ENCODE measurements around the gene OPN5.

OPN5 gene

GRCh38 chr6:47767102-47767501 lies 14.7 kb upstream of the OPN5 start:
- Histone ChIP-seq H3K27me3 (ENCODE audit: control insufficient read depth, insufficient read depth, low read length) (no peaks in the 10 kb centered on the region), H3K9ac (no peak overlapping the region), H3K36me3 (ENCODE audit: control insufficient read depth, insufficient read depth, low read length) (peaks cover 3% of the 10 kb centered on the region), H3K9me3 (ENCODE audit: control insufficient read depth, low read length) (no peaks in the 10 kb centered on the region), H3K79me2 (no peaks in the 10 kb centered on the region), H2AFZ (no peak overlapping the region), H3K27ac (no peak overlapping the region), H3K4me3 (ENCODE audit: low read depth, low read length) (no peak overlapping the region), H3K4me1 (no peaks in the 10 kb centered on the region), H3K4me2 (ENCODE audit: low read length) (no peak overlapping the region)
- no peak for TF ChIP-seq CTCF (IDR thresholded peaks at IDR 0.05)

- H3K27me3 ChIP-seq (ENCODE audit: control insufficient read depth, insufficient read depth, low read length): no peaks in the 10 kb centered on the region
- no peak overlapping the region for H3K9ac ChIP-seq
- no peak for TF ChIP-seq CTCF (IDR thresholded peaks at IDR 0.05)
- no peaks in the 10 kb centered on the region for H3K9me3 ChIP-seq (ENCODE audit: control insufficient read depth, low read length)
- H3K27ac ChIP-seq: no peak overlapping the region
- no peaks in the 10 kb centered on the region for H3K79me2 ChIP-seq
- H3K4me2 ChIP-seq (ENCODE audit: low read length): no peak overlapping the region
- peaks cover 3% of the 10 kb centered on the region for H3K36me3 ChIP-seq (ENCODE audit: control insufficient read depth, insufficient read depth, low read length)
- peak overlapping the region; percentile 31 for H2AFZ ChIP-seq
- no peaks in the 10 kb centered on the region for H3K4me1 ChIP-seq
- H3K4me3 ChIP-seq (ENCODE audit: low read depth, low read length): no peak overlapping the region
These were observed 11.8 kb upstream of the OPN5 start for GRCh38 chr6:47769982-47770381.

- TF ChIP-seq CTCF (IDR thresholded peaks at IDR 0.05): no peak
- H3K36me3 ChIP-seq (ENCODE audit: control insufficient read depth, insufficient read depth, low read length): peaks cover 3% of the 10 kb centered on the region
- H3K79me2 ChIP-seq: no peaks in the 10 kb centered on the region
- no peaks in the 10 kb centered on the region for H3K4me1 ChIP-seq
- no peaks in the 10 kb centered on the region for H3K27me3 ChIP-seq (ENCODE audit: control insufficient read depth, insufficient read depth, low read length)
- no peak overlapping the region for H3K9ac ChIP-seq
- H3K27ac ChIP-seq: no peak overlapping the region
- no peak overlapping the region for H3K4me3 ChIP-seq (ENCODE audit: low read depth, low read length)
- H3K4me2 ChIP-seq (ENCODE audit: low read length): no peak overlapping the region
- no peaks in the 10 kb centered on the region for H3K9me3 ChIP-seq (ENCODE audit: control insufficient read depth, low read length)
- no peak overlapping the region for H2AFZ ChIP-seq
These were observed 9.5 kb upstream of the OPN5 start for GRCh38 chr6:47772359-47772758.

- Histone ChIP-seq H3K9me3 (ENCODE audit: control insufficient read depth, low read length) (no peaks in the 10 kb centered on the region), H3K36me3 (ENCODE audit: control insufficient read depth, insufficient read depth, low read length) (peaks cover 1% of the 10 kb centered on the region), H3K4me3 (ENCODE audit: low read depth, low read length) (no peak overlapping the region), H2AFZ (no peak overlapping the region), H3K27ac (no peak overlapping the region), H3K27me3 (ENCODE audit: control insufficient read depth, insufficient read depth, low read length) (no peaks in the 10 kb centered on the region), H3K9ac (no peak overlapping the region), H3K79me2 (no peaks in the 10 kb centered on the region), H3K4me2 (ENCODE audit: low read length) (no peak overlapping the region), H3K4me1 (no peaks in the 10 kb centered on the region)
- TF ChIP-seq CTCF (IDR thresholded peaks at IDR 0.05): no peak
These were observed 8.8 kb upstream of the OPN5 start for GRCh38 chr6:47773005-47773404.

GRCh38 chr6:47780510-47781356 lies 1.1 kb upstream of the OPN5 start:
- Histone ChIP-seq H3K27ac (no peak overlapping the region), H2AFZ (peak overlapping the region; percentile 49), H3K4me2 (ENCODE audit: low read length) (peak overlapping the region; percentile 45), H3K4me1 (no peaks in the 10 kb centered on the region), H3K9me3 (ENCODE audit: control insufficient read depth, low read length) (no peaks in the 10 kb centered on the region), H3K9ac (no peak overlapping the region), H3K4me3 (ENCODE audit: low read depth, low read length) (no peak overlapping the region), H3K27me3 (ENCODE audit: control insufficient read depth, insufficient read depth, low read length) (no peaks in the 10 kb centered on the region), H3K36me3 (ENCODE audit: control insufficient read depth, insufficient read depth, low read length) (no peaks in the 10 kb centered on the region), H3K79me2 (no peaks in the 10 kb centered on the region)
- TF ChIP-seq CTCF (IDR thresholded peaks at IDR 0.05): peak; percentile 48

Data from parathyroid adenoma (tissue), 2 donors.